HG03571 (cell line): ENCODE results near the gene EXOSC2.

ENCODE experiments used
- ATAC-seq: cut with Tn5 transposase; IDR thresholded peaks from one replicate; pipeline ENCODE4 v1.9.1; 2021; ENCODE audit not compliant: unreplicated experiment

Gene EXOSC2

DNA sequence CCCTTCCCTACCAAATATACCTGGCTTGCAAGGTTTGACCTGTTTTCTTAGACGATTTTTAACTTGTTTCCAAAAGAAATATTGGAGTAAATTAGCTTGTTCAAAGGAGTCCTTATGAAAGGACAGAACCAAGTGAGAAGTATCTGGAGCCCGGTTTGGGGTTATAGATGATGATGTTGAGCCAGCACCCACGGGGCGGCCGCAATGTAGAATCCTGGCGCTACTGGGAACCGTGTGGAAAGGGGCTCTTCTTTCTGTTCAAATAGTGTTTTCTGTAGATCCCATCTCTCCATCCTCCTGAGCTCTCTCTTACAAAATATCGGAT, 517 bp upstream of the EXOSC2 start:
- no peak for ATAC-seq

DNA sequence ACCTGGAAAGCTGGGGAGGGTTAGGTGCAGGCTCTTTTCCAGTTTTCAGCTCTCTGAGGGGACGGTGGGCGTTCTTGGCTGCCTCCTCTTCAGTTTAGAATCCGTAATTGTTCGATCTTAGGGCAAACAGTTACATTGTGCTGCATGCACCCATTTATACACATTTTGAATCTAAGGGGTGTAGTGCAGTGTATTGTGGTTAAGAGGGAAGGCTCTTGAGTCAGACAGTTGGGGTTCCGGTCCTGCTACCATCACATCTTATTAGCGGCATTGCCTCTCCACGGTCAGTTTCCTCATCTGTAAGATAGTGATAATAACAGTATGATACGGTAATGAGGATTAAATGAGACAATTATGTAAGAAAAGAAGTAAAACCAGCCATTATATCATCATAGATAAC, 625 bp downstream of the EXOSC2 start:
- ATAC-seq: no peak

DNA sequence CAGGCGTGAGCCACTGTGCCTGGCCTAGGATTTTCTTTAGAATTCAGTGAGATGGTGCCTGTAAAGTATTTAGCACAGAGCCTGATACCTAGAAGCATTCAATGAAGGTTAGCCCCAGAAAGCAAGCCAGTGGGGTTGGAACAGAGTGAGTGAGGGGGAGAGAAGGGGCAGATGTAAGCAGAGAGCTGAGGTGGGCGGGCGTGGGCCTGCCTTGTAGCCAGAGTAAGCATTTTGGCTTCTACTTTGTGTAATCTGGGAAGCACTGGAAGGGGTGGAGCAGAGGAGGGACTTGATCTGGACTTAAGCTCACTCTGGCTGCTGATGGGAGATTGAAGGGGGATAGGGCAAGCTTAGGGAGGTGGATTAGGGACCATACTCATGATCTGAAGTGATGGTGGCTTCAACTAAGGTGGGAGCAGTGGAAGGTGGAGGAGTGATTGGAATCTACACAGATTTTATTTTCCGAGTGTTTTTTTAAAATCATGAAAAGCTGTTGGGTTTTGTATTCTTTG, 2.6 kb downstream of the EXOSC2 start:
- no peak for ATAC-seq

DNA sequence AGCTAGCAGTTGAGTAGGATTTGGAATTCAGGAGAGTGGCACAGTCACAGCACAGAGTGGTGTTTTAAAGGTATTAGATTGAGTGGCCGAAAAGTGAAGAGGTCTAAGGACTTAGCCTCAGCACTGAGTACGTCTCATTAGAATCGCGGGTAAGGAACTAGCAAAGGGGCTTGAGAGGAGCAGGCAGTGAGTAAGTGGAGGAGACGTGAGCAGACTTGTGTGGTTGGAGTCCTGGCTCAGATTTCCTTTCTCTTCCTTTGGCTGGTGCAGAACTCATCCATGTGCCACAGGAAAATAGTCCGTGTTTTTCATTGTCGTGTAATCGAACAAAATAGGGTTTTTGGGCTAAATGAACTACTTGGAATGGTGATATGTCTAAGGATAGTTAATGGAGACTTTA, 3.4 kb downstream of the EXOSC2 start:
- ATAC-seq: no peak

DNA sequence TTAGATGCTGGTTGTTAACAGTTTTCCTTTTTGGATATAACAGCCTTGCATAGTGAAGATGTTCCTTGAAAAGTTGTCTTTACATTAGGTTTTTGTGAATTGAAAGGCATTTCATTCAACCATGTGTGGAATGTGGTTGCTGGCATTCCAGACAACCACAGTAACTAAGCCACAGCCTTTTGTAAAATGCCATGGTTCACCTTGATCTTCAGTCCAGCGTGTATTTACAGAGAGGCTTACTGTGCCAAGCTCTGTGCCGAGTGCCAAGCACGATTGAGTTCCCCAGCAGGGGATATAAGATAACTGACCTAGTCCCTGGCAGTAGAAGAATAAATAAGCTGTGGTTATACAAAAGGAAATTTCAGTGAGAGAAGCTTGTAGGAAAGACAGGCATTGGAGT, 4.9 kb downstream of the EXOSC2 start:
- ATAC-seq: no peak

DNA sequence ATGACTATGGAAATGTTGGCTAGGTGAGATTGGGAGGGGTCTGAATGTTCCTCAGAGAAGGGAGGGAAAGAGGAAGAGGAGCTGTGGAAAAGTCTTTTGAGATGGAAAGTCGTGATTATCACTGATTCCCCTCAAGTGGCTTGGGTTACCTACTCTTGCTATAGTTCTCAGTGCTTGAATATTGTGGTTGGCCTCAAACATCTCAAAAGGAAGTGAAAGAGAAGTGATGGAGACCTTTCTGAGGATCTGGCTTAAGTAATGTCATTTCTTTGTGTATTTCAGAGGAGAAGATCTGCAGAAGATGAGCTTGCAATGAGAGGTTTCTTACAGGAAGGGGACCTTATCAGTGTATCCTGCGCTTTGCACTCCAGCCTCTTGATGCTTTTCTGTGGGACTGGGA, 5.5 kb downstream of the EXOSC2 start:
- ATAC-seq: no peak

DNA sequence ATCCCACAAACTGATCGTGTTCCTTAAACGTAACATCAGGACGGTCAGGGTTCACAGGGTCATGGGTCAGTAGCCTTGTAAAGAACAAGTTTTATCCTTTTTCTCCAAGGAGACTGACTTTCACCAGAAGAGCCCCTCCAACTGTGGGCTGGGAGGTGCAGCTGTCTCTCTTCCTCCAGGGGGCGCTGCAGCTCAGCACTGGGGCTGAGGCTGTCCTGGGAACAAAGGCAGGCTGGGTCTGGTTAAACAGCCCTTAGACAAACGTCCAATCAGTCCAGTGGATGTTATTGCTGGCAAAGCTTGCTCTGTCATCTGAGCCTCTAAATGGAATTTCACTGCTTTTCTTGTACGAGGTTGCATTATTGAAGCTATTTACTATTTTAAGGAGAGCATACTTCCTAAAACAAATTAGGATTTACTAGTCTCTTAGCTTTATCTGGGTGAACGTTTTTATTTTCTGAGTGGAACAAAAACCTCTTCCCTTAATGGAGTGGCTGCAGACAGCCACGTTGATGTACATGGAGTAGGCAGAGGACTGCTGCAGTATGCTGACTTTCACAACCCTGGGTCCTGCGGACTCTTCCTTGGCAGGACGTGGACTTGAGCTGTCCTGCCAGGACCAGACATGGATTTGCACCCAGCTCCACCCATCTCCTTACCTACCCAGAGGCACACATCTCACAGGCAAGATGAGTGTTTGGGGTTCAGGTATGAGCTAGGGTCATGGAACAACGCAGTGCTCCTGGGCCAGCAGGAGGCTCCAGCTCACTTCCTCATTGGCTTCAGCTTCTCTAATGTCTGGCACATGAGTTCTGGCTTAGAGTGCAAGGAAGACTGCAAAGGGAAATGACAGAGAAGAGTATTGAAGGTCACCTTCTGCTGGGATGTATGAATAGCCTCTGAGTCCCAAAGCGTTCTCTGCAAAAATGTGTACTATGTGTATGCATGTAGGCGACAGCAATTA, 7.8 kb downstream of the EXOSC2 start:
- ATAC-seq: no peak

DNA sequence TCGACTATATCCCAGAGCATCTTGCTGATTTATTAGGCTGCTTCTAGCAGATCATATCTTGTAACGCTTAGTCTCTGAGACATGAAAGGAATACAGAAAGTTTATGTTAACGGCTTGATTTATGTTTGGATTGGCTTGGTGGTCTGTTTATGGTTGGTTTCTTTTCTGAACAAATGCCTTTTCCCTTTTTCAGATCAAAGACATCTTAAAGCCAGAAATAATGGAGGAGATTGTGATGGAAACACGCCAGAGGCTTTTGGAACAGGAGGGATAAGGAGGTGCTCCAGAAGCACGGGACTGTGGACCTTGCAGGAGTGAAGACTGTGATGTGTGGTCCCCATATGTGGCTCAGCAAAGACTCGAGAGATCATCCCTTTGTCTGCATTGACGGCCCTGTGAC, 9.9 kb downstream of the EXOSC2 start:
- ATAC-seq: no peak

DNA sequence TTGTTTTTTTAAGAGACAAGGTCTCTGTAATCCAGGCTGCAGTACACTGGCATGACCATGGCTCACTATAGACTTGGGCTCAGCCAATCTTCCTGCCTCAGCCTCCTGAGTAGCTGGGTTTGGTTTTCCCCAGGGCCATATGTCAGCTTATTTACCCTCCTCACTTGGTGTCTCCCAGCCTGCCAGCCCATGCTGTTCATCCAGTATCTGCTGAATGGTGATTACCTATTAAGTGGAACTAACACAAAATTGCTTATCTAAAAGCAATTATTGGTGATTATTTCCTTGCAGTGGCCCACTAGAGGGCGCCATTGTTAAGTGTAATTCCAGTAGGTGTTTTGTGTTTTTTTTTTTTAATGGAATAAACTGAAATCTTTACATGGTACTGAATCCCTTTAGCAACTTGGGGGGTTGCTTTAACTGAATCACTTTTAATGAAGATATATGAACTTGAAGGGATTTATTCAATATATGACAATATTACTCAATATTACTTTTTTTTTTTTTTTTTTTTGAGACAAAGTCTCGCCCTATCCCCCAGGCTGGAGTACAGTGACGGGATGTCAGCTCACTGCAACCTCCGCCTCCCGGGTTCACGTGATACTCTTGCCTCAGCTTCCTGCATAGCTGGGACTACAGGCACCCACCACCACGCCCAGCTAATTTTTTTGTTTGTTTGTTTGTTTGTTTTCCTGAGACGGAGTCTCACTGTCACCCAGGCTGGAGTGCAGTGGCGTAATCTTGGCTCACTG, 13.8 kb downstream of the EXOSC2 start:
- no peak for ATAC-seq

DNA sequence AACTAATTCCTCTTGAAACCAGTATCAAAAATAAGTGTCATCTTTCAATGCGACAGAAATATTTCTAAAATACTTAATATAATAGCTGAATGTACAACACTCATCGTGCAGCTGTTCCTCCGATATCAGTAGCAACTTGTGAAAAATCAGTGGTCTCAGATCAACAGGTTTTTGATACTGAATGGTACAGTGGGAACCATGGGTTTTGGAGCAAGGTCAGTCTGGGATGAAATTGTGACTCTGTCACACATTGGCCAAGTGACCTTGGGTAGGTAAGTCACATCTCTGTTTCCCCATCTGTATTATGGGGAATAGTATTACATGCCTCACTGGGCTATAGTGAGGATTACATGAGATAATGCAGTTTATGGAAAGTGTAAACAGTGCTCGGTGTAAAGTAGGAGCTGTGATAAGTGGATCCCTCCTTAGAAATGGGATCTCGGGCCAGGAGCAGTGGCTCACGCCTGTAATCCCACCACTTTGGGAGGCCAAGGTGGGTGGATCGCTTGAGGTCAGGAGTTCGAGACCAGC, 17.3 kb downstream of the EXOSC2 start:
- no peak for ATAC-seq

DNA sequence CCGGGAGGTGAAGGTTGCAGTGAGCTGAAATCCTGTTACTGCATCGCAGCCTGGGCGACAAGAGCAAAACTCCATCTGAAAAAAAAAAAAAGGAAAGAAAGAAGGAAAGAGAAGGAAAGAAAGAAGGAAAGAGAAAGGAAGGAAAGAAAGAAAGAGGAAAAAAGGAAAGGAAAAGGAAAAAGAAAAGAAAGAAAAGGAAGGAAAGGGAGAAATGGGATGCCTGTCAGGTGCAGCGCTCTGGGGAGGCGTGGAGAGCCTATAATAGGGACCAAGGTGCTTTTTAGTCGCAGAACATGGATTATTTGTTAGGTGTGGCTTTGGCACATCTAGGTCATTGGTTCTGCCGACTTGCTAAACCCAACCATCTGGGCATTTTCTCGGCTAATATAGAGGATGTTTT, 17.9 kb downstream of the EXOSC2 start:
- ATAC-seq: no peak

DNA sequence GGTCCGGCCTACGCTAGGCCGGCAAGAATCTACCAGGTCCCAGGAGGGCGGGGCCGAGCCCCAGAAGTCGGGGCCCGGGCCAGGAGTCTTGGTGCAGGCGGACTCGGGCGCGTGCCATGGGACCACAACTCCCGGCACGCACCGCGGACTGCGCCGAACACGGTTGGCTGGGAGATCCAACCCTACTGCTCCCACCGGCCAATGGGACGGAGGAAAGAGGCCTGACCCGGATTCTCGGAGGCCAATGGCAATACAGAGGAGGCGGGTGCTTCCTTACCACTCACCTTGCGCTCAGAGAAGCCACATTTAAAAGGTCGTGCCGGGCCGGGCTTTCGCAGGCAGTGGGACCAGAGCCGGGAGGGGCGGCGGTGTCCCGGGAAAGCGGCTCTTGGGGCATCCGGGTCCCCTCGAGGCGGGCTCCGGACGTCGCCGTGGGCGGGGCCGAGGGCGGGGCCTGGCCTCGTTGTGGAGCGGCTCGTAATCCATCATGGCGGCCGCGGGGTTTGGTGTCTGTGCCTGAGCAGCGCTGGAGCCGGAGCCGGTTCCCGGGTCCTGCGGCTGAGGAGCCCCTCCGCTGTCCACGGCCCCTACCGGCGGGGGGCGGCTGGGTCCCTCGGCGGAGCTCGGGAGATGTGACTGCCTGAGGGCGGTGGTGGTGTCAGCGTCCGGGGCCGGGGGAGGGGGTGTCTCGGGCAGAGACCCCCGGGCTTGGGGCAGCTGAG, 19.1 kb downstream of the EXOSC2 start:
- ATAC-seq: peak; percentile 90

DNA sequence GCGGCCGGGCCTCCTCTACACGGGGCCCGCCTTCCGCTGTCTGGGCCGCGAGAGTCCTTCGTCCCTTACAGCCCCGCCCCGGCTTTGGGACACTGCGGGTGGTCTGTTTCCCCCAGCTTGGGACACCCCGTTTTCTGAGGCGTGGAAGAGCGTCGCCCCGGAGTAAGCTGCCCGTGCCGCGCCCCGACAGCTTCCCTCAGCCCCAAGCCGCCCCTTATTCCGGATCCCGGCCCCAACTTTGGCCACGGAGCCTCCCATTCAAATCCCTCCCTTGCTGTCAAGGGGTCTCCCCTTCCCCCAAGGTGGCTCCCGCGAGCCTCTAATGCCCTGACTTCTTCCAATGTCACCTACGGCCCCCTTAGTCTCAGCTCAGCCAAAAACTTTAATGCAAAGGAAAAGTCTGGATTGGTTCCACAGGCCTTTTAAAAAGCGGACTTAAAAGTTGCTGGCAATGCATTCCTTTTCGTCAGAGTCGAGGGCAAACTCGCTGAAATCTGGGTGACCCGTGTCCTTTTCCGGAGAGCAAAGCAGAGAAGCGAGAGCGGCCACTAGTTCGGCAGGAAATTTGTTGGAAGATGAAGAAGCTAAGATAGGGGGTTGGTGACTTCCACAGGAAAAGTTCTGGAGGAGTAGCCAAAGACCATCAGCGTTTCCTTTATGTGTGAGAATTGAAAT, 19.8 kb downstream of the EXOSC2 start:
- no peak for ATAC-seq

DNA sequence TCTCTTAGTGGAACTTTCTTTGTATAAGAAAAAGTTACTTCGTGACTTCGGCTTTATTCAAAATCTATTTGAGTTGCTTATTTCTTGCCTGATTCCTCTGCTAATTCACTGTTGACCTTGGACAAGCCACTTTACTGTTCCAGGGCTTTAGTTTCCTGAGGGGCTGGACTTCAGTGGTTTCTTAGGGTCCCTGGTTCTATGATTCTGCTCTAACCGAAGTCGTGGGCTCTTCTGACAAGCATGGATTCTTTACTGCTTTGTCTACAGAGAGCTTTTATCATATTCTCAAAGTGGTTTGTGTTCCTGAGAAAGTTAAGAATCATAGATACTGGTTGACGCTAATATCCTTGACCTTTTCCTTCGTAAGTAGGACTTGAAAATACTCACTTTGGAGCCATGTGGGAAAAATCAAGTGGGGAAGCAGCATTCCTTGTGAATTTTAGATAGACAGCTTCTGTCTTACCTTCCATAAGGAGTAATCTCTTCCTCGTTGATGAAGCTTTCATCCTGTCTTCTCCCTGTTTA, 21.1 kb downstream of the EXOSC2 start:
- ATAC-seq: no peak

DNA sequence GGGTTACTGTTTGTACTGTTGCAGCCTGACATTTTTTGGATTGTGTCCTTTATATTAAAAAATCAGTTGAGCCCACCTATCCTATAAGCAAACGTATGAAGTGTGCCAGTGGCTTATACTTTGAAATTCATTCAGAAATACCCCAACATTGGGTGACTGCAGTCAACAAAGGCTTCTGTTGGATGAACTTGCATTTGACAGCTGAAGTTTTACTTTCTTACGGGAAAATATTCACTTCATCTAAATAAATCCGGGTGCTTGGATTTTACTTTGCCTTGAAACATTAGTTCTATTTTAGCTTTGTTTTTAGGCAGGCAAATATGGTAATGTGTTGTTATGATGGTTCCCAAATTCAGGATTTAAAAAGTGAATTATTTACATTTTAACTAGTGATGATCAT, 21.7 kb downstream of the EXOSC2 start:
- no peak for ATAC-seq

DNA sequence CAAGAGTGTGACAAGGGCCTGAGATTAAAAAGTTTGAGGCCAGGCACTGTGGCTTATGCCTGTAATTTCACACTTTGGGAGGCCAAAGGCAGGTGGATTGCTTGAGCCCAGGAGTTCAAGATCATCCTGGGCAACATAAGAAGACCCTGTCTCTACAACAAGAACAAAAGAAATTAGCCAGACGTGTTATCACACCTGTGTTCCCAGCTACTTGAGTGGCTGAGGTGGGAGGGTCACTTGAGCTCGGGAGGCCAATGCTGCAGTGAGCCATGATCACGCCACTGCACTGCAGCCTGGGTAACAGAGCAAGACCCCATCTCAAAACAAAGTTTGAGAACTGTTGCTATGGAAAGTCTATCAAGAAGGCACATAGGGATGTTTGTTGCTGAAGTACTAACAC, 25.0 kb downstream of the EXOSC2 start:
- no peak for ATAC-seq

DNA sequence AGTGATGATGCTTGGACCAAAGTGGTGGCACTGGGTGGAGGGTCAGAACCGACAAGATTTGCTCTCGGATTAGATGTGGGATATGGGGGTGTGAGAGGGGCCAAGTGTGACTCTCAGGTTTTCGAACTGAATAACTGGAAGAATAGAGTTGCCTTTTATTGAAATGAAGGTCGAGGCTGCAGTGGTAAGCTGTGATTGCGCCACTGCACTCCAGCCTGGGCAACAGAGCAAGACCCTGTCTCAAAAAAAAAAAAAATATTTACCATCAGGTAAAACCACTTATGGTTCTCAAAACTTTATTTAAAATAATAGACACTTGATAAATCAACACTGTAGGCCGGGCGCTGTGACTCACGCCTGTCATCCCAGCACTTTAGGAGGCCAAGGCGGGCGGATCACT, 27.2 kb downstream of the EXOSC2 start:
- ATAC-seq: no peak

DNA sequence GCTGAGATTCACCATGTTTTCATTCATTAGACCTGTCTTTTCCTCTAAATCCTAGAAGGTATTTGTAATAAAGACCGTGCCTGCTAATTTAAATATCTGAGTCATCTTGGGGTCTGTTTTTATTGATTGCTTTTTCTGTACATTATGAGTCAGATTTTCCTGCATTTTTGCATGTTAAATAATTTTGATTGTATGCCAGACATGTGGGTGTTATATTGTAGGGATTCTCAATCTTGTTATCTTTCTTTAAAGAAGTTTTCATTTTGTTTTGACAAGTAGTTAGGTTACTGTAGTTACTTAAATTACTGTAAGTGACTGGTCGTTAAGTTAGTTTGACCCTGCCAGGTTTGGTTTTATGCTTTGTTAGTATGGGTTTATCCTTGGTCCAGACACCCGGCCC, 35.1 kb downstream of the EXOSC2 start:
- no peak for ATAC-seq

DNA sequence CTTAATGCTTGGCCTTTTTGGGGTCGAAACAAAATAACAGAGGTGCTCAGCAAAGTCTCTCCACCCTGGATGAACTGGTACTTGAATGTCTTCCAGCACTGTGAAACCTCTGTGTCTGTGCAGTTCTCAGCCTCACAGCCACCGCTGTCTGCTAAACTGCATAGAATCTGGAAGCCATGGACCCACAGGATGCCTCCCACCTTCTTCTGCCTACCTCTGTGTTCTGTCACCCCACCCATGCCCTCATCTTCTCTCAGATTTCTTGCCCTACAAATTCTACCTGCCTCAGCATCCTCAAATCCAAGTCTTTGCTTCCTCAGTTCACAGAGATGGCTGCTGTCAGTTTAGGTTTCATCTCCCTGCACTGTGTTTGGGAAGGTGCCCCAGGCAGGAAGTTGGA, 35.6 kb downstream of the EXOSC2 start:
- no peak for ATAC-seq

DNA sequence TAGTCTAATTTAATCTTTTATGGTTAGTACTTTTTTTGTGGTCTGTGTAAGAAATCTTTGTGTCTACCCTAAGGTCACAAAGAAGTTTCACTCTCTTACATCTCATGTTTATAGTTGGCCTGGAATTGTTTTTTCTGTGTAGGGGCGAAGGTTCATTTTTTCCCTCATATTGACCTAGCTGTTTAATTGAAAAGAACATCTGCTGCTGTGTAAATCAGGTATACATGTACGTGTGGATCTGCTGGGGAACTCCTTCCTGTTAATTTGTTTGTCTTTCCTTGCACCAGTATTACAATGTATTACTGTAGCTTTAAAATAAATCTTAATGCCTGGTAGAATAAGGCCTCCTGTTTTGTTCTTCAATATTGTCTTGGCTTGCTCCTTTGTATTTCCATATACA, 37.8 kb downstream of the EXOSC2 start:
- ATAC-seq: no peak

DNA sequence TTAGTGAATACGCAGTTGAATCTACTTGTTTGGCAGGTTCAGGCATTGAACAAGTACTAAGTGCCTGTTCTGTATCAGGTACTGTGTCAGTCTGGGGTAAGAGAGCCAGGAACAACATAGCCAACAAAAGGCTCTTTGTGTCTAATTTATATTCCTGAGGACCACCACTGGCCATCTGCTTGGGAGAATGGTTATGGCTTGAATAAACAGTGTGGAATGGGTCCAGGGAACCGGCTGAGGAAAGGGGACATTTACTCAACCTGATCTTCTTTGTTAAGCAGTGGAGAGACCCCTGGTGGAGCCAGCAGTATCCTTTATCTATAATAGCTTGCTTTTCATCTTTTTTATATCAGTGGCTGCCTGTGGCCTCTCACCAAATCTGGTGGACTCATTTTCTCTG, 38.6 kb downstream of the EXOSC2 start:
- no peak for ATAC-seq
